Ishikawa (cell line): ENCODE measurements around the gene PDE8A.

ENCODE experiments used
- CEBPB ChIP-seq: IDR thresholded peaks from 2 replicates; pipeline ENCODE4 v1.6.1; 2012
- CREB1 ChIP-seq: IDR thresholded peaks from 2 replicates; pipeline ENCODE4 v1.6.1; 2012; ENCODE audit warnings: low read depth
- EGR1 ChIP-seq: IDR thresholded peaks from 2 replicates; pipeline ENCODE4 v1.6.1; 2012
- EP300 ChIP-seq: IDR thresholded peaks from 2 replicates; pipeline ENCODE4 v1.6.1; 2012; ENCODE audit warnings: borderline replicate concordance
- FOXM1 ChIP-seq: IDR thresholded peaks from 2 replicates; pipeline ENCODE4 v1.6.1; 2012; ENCODE audit warnings: low read depth, borderline replicate concordance
- NFIC ChIP-seq: IDR thresholded peaks from 2 replicates; pipeline ENCODE4 v1.6.1; 2012
- RAD21 ChIP-seq: IDR thresholded peaks from 2 replicates; pipeline ENCODE4 v1.6.1; 2012; ENCODE audit warnings: low read depth
- REST ChIP-seq: IDR thresholded peaks from 2 replicates; pipeline ENCODE4 v1.6.1; 2012; ENCODE audit warnings: low read depth, mild to moderate bottlenecking
- TAF1 ChIP-seq: IDR thresholded peaks from 2 replicates; pipeline ENCODE4 v1.6.1; 2012; ENCODE audit warnings: low read depth, mild to moderate bottlenecking
- TCF12 ChIP-seq: IDR thresholded peaks from 2 replicates; pipeline ENCODE4 v1.6.1; 2012; ENCODE audit warnings: low read depth
- TEAD4 ChIP-seq: IDR thresholded peaks from 2 replicates; pipeline ENCODE4 v1.6.1; 2012
- USF1 ChIP-seq: IDR thresholded peaks from 2 replicates; pipeline ENCODE4 v1.6.1; 2012
- YY1 ChIP-seq: IDR thresholded peaks from 2 replicates; pipeline ENCODE4 v1.6.1; 2012; ENCODE audit warnings: low read depth
- ZBTB7A ChIP-seq: IDR thresholded peaks from 2 replicates; pipeline ENCODE4 v1.6.1; 2012; ENCODE audit warnings: low read depth
- TF ChIP-seq, protein P1 (sequence below): IDR thresholded peaks from 2 replicates; pipeline ENCODE4 v1.6.1; 2012

The PDE8A gene

DNA sequence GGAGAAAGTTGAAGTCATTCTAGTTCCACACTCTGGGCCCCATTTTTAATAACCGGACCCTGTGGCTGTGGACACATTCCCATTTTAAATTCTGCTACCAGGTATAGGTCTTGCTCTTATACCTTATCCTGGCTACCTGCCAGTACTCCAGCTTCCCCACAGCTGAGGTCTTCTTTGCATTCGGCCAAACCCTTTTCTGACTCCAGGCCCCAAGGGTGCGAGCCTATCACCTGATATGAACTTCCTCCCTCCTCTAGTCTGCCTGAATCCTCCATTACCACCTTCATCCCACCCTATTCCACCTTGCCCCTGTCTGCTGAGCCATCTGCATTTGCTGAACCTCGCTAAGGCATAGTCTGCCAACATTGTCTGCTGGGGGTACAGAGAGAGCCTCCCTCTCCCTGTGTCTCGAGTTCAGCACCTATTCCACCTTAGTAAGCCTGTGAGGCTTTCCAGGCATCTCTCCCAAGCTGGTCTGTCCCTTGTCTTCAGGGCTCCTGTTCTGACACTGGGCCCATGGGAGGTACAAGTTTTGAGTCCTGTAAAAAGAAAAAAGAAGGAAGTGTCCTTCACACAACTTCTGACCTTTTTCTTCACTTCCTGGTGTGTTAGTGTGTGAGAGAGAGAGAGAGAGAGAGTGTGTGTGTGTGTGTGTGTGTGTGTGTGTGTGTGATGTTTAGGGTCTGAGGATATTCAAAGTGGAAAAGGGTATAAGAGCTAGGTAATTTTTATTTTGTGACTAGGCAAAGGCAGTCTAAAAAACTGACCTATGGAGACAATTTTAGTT is 27.0 kb downstream of the PDE8A start:
- TF ChIP-seq CREB1 (no peak), TAF1 (no peak), NFIC (no peak), USF1 (no peak)

DNA sequence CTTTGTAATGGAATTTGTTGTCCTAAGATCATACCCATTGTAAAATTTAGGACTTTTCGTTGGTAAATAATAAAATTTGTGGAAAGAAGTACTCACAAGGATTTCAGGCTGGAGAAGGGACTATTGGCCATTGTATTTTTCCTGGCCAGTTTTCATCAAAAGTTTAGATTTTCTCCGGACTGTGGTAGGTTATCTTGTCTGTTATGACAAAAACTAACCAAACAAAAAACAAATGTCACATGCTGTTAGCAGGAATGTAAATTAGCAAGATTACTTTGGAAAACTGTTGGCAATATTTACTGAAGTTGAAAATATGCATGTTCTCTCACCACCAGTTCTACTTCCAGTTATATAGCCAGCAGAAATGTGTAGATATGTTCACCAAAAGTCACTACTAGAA is 27.8 kb downstream of the PDE8A start:
- TF ChIP-seq REST (no peak), EGR1 (no peak), YY1 (no peak)

GRCh38 chr15:85010071-85010385 is 28.4 kb downstream of the PDE8A start:
- TF ChIP-seq CEBPB (no peak), EP300 (no peak), CREB1 (no peak), FOXM1 (no peak), REST (no peak), TCF12 (no peak)
- TF ChIP-seq, protein P1, sequence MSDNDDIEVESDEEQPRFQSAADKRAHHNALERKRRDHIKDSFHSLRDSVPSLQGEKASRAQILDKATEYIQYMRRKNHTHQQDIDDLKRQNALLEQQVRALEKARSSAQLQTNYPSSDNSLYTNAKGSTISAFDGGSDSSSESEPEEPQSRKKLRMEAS, result no peak

DNA sequence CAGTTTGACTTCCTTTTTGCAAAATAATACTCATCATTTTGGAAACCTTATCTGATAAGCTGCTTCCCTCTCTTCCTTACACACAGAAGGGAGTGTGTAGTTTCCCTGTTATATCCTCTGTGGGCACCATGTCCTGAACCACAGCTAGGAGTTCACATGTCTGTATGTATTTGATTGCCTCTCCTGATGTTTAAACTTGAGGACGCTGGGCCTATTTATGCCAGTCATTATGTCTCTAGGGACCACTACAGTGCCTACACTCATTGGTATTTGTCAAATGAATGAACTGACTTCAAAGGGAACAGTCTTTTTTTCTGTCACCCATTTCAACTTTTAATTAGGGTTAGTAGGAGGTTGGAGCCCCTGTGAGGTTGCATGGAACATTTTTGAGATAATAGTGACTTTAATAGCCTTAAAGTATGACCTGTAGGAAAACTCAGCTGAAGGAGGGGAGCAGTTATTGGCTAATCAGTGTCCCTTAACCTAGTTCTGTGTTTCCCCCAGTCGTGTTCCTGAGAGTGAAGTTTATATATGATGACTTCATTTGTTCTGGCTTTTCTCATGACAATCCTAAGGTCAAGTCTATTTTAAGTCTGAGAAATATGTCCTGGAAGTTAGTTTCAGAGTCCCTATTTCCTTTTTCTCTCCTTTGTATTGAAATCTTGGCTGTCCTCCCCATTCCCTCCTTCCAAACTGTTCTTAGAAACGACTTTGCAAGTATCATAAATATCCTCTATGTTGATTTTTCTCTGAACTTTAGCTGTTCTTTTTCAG is 28.9 kb downstream of the PDE8A start:
- TF ChIP-seq, protein P1, result no peak
- TF ChIP-seq EGR1 (no peak), YY1 (no peak), FOXM1 (no peak), TCF12 (no peak), NFIC (no peak), REST (no peak), TAF1 (no peak), CEBPB (no peak), USF1 (no peak), RAD21 (no peak), TEAD4 (no peak), EP300 (no peak), ZBTB7A (no peak), CREB1 (no peak)

DNA sequence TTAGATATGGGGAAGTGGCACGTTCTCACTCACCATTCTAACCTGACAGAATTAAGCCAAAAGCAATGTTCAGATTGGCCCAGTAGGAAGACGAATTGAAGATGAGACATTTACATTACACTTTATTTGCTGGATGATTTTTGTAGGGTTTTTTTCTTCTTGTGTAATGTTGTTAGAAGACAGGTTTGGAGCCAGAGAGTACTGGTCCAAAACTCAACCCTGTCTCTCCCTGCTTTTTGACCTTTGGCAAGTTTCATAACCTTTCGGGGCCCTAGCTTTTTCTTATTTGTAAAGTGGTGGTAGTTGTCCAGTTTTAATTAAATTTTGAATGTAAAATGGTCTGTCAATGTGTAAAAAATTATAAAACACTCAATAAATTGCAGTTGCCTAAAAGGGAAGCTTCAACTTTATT is 29.5 kb downstream of the PDE8A start:
- TF ChIP-seq NFIC (no peak), CEBPB (no peak), YY1 (no peak)
